Measurements from ENCODE around the gene INO80C. TPM values are rescaled to one million over a fixed set of nuclear protein-coding genes. Genes with fewer than 3 reads are reported as not detected.
"Not testable (repeated sequence)": the region's sequence is repeated elsewhere in the genome, so short reads cannot be mapped to it uniquely, and the experiment has no call there.

Gene INO80C
- total and polyA plus RNA-seq, 2 of the 4 experiments (the other 2 are of a cell fraction) = 5.6 to 17.1 TPM

GRCh38 chr18:35489281-35489680, 8.5 kb downstream of the INO80C start:
- BruUV-seq (replicated peaks); H3K4me1 ChIP-seq (ENCODE audit: control insufficient read depth, insufficient read depth, low read length); dilution Hi-C loops (cut with HindIII; ENCODE audit: low sequenced_read_pairs, unreplicated experiment); H3K4me2 ChIP-seq (ENCODE audit: low read depth, low read length); H3K79me1 ChIP-seq (ENCODE audit: low read depth in 1 of 2, low read length in 2 of 2); H4K91ac ChIP-seq (ENCODE audit: insufficient read depth, low read depth, low read length); H3K9ac ChIP-seq (ENCODE audit: low read depth, low read length); in situ Hi-C loops (cut with MboI; ENCODE audit: low sequenced_read_pairs); H3K27me3 ChIP-seq (ENCODE audit: control insufficient read depth, insufficient read depth, low read length); H3K9me1 ChIP-seq (ENCODE audit: insufficient read depth, low read length); H2AK5ac ChIP-seq (ENCODE audit: low read depth, low read length); intact Hi-C loops (cut with micrococcal nuclease); H2BK120ac ChIP-seq (ENCODE audit: low read depth, low read length); H3K27ac ChIP-seq (ENCODE audit: insufficient read depth, low read length); H4K5ac ChIP-seq (ENCODE audit: low read depth, low read length); H3K18ac ChIP-seq (ENCODE audit: low read depth, low read length); DNase-seq; H4K8ac ChIP-seq (ENCODE audit: low read depth in 2 of 2, low read length in 2 of 2); H3K36me3 ChIP-seq (ENCODE audit: control insufficient read depth, insufficient read depth, low read length); H3K4ac ChIP-seq (ENCODE audit: low read depth, low read length); H3K4me3 ChIP-seq (ENCODE audit: insufficient read depth, low read depth, low read length); H2BK20ac ChIP-seq (ENCODE audit: low read depth, low read length); H2AFZ ChIP-seq (replicated peaks; ENCODE audit: low read length, poor library complexity); H2BK15ac ChIP-seq (ENCODE audit: low read depth, low read length); H3K23ac ChIP-seq (ENCODE audit: low read depth, low read length); ATAC-seq (ENCODE audit: low read depth); H3K14ac ChIP-seq (replicated peaks; ENCODE audit: low read depth, low read length); POLR2A ChIA-PET (ENCODE audit: unreplicated experiment); H4K20me1 ChIP-seq (ENCODE audit: insufficient read depth, low read length); H2AK9ac ChIP-seq (replicated peaks; ENCODE audit: low read depth, low read length, poor library complexity); CTCF ChIA-PET; H3K9me3 ChIP-seq (ENCODE audit: control insufficient read depth, insufficient read depth, low read length); H2BK5ac ChIP-seq (ENCODE audit: low read depth, low read length, poor library complexity, severe bottlenecking); H3K56ac ChIP-seq (ENCODE audit: extremely low read depth, insufficient read depth, low read length): not testable (repeated sequence)
- no CpG with 5 or more reads among the region's 3 CpGs for WGBS, 2 experiments (ENCODE audit: extremely low coverage in 2 of 2, insufficient read length in 1 of 2)

GRCh38 chr18:35488396-35488795, 9.4 kb downstream of the INO80C start:
- H3K4me3 ChIP-seq (ENCODE audit: insufficient read depth, low read depth, low read length); H3K9me1 ChIP-seq (ENCODE audit: insufficient read depth, low read length); H3K14ac ChIP-seq (replicated peaks; ENCODE audit: low read depth, low read length); H2AFZ ChIP-seq (replicated peaks; ENCODE audit: low read length, poor library complexity); H3K79me1 ChIP-seq (ENCODE audit: low read depth in 1 of 2, low read length in 2 of 2); H3K36me3 ChIP-seq (ENCODE audit: control insufficient read depth, insufficient read depth, low read length); H3K4me1 ChIP-seq (ENCODE audit: control insufficient read depth, insufficient read depth, low read length); DNase-seq; H3K9ac ChIP-seq (ENCODE audit: low read depth, low read length); H3K27ac ChIP-seq (ENCODE audit: insufficient read depth, low read length); H4K20me1 ChIP-seq (ENCODE audit: insufficient read depth, low read length); H3K56ac ChIP-seq (ENCODE audit: extremely low read depth, insufficient read depth, low read length); intact Hi-C loops (cut with micrococcal nuclease); H3K23ac ChIP-seq (ENCODE audit: low read depth, low read length); POLR2A ChIA-PET (ENCODE audit: unreplicated experiment); H3K27me3 ChIP-seq (ENCODE audit: control insufficient read depth, insufficient read depth, low read length); H2BK5ac ChIP-seq (ENCODE audit: low read depth, low read length, poor library complexity, severe bottlenecking); H2BK20ac ChIP-seq (ENCODE audit: low read depth, low read length); in situ Hi-C loops (cut with MboI; ENCODE audit: low sequenced_read_pairs); H2AK9ac ChIP-seq (replicated peaks; ENCODE audit: low read depth, low read length, poor library complexity); H3K9me3 ChIP-seq (ENCODE audit: control insufficient read depth, insufficient read depth, low read length); H3K4me2 ChIP-seq (ENCODE audit: low read depth, low read length); CTCF ChIA-PET; H2AK5ac ChIP-seq (ENCODE audit: low read depth, low read length); H2BK15ac ChIP-seq (ENCODE audit: low read depth, low read length); H3K4ac ChIP-seq (ENCODE audit: low read depth, low read length); dilution Hi-C loops (cut with HindIII; ENCODE audit: low sequenced_read_pairs, unreplicated experiment); H4K5ac ChIP-seq (ENCODE audit: low read depth, low read length); H4K91ac ChIP-seq (ENCODE audit: insufficient read depth, low read depth, low read length); H3K18ac ChIP-seq (ENCODE audit: low read depth, low read length); H2BK120ac ChIP-seq (ENCODE audit: low read depth, low read length); BruUV-seq (replicated peaks); ATAC-seq (ENCODE audit: low read depth); H4K8ac ChIP-seq (ENCODE audit: low read depth in 2 of 2, low read length in 2 of 2): not testable (repeated sequence)
- WGBS, 2 experiments (ENCODE audit: extremely low coverage in 2 of 2, insufficient read length in 1 of 2) = 100% methylated on average over 1 of the region's 2 CpGs; no CpG with 5 or more reads in 1 of the 2 experiments

Measured in IMR-90 (cell line).